K562 (cell line): ENCODE results near the gene KLHL6. TPM values are rescaled to one million over a fixed set of nuclear protein-coding genes. Genes with fewer than 3 reads are reported as not detected.

ENCODE experiments used
- ATAC-seq: fragments of 200-7000 bp; cut with Tn5 transposase; 3 replicates; pipeline ENCODE4 v1.9.1; 2020; ENCODE audit warnings: moderate library complexity
- BruUV-seq: library from RNA; stranded (reverse); fragments of 400-500 nt; replicated peaks from 2 replicates; lab custom pipeline; 2021; lab: Mats Ljungman, UMichigan
- CTCF ChIA-PET: fragments of 300-600 bp; formaldehyde crosslinking; extraction: SDS; loops from one replicate; lab custom pipeline; 2021; ENCODE audit warnings: low intra/inter-chr PET ratio; lab: Yijun Ruan, JAX
- POLR2A ChIA-PET: fragments of 300-600, 350-650 bp; sonication (Branson Sonifier 250); formaldehyde crosslinking; extraction: SDS; loops from one replicate; lab custom pipeline; 2021; ENCODE audit warnings: antibody characterized with exemption, inconsistent platforms; lab: Yijun Ruan, JAX
- DNase-seq, 4 experiments: peaks; one replicate each; pipeline versions ENCODE4 v3.0.0 to v3.0.0-alpha.2; 2011 to 2018; ENCODE audit warnings: low spot score in 3 of 4, mixed read lengths in 3 of 4; ENCODE audit errors: extremely low read depth in 1 of 4
- FAIRE-seq: peaks from 2 replicates; lab custom pipeline; 2011; peaks lifted over from hg19 to GRCh38; lab: Jason Lieb, UNC
- H2AFZ ChIP-seq: 2 replicates; pipeline ENCODE4 v1.6.0; 2011; ENCODE audit warnings: low read depth, low read length, control low read depth, inconsistent platforms
- H3K27ac ChIP-seq: fragments of 200-600 bp; 3 replicates; pipeline ENCODE4 v1.8.0; 2011; ENCODE audit warnings: low read depth, mild to moderate bottlenecking, control low read depth, inconsistent platforms, low read length, moderate library complexity, mixed read lengths; ENCODE audit errors: extremely low read depth
- H3K27me3 ChIP-seq, 2 experiments: fragments of 300-600 bp in 1 of 2; 2 replicates in 1 of 2; 3 replicates in 1 of 2; pipeline versions ENCODE4 v1.6.0 to v1.8.0; 2011; ENCODE audit warnings: inconsistent platforms in 2 of 2, low read length in 2 of 2, mild to moderate bottlenecking in 1 of 2, mixed read lengths in 1 of 2, moderate library complexity in 1 of 2; ENCODE audit not compliant: control insufficient read depth in 2 of 2, insufficient read depth in 2 of 2
- H3K36me3 ChIP-seq: fragments of 300-600 bp; 3 replicates; pipeline ENCODE4 v1.8.0; 2011; ENCODE audit warnings: mild to moderate bottlenecking, low read length, inconsistent platforms; ENCODE audit not compliant: control insufficient read depth, insufficient read depth
- H3K4me1 ChIP-seq, 2 experiments: fragments of 200-600 bp in 1 of 2; replicated peaks in 1 of 2; 2 replicates in 1 of 2; 3 replicates in 1 of 2; pipeline versions ENCODE4 v1.5.1 to v1.8.0; 2011; ENCODE audit warnings: inconsistent platforms in 2 of 2, low read length in 2 of 2, mild to moderate bottlenecking in 1 of 2, mixed read lengths in 1 of 2, moderate library complexity in 1 of 2; ENCODE audit not compliant: control insufficient read depth in 2 of 2, insufficient read depth in 2 of 2
- H3K4me2 ChIP-seq: 2 replicates; pipeline ENCODE4 v1.6.1; 2011; ENCODE audit warnings: low read length, control low read depth, inconsistent platforms, mixed read lengths; ENCODE audit not compliant: insufficient read depth
- H3K4me3 ChIP-seq: fragments of 200-600 bp; sonication (generic), shearing (Covaris generic); 2 replicates; pipeline ENCODE4 v1.5.1; 2016; ENCODE audit warnings: control low read depth, inconsistent platforms
- H3K79me2 ChIP-seq: fragments of 200-600 bp; 3 replicates; pipeline ENCODE4 v1.8.0; 2011; ENCODE audit warnings: low read length, inconsistent platforms; ENCODE audit not compliant: control insufficient read depth, insufficient read depth
- H3K9ac ChIP-seq, 2 experiments: 2 replicates each; pipeline versions ENCODE4 v1.6.0 to v1.6.1; 2011; ENCODE audit warnings: low read depth in 2 of 2, low read length in 2 of 2, control low read depth in 1 of 2, inconsistent platforms in 1 of 2, mild to moderate bottlenecking in 1 of 2, mixed read lengths in 1 of 2; ENCODE audit not compliant: insufficient read depth in 1 of 2
- H3K9me1 ChIP-seq: one replicate; pipeline ENCODE4 v1.6.0; 2011; ENCODE audit warnings: inconsistent platforms, mild to moderate bottlenecking, low read length, moderate library complexity; ENCODE audit not compliant: control insufficient read depth, insufficient read depth
- H3K9me3 ChIP-seq: replicated peaks from 2 replicates; pipeline ENCODE4 v1.5.1; 2011; ENCODE audit warnings: low read depth, low read length, inconsistent platforms; ENCODE audit not compliant: control insufficient read depth, insufficient read depth
- H4K20me1 ChIP-seq: replicated peaks from 2 replicates; pipeline ENCODE4 v1.6.1; 2011; ENCODE audit warnings: low read length, inconsistent platforms, mixed read lengths; ENCODE audit not compliant: control insufficient read depth, insufficient read depth
- CBFA2T3 ChIP-seq: fragments of 450-650 bp; IDR thresholded peaks from 2 replicates; pipeline ENCODE4 v1.6.1; 2017
- CTCF ChIP-seq, 3 experiments: IDR thresholded peaks in 2 of 3; conservative IDR thresholded peaks in 1 of 3; 2 replicates each; pipeline ENCODE4 v1.5.1; 2011 to 2012; ENCODE audit warnings: low read length in 3 of 3, mild to moderate bottlenecking in 3 of 3, control low read depth in 2 of 3, improper control_type of control experiment in 1 of 3, inconsistent platforms in 1 of 3, low read depth in 1 of 3, mixed read lengths in 1 of 3, moderate library complexity in 1 of 3; ENCODE audit not compliant: insufficient read depth in 2 of 3
- HMGN3 ChIP-seq: IDR thresholded peaks from 2 replicates; pipeline ENCODE4 v1.6.1; 2011; ENCODE audit warnings: borderline replicate concordance, low read depth, mild to moderate bottlenecking, mixed read lengths, low read length; ENCODE audit not compliant: insufficient read length; ENCODE audit errors: extremely low read depth
- NR2C1 ChIP-seq, 2 experiments: fragments of 450-650 bp; IDR thresholded peaks; 2 replicates each; pipeline ENCODE4 v1.6.1; 2017; ENCODE audit warnings: mild to moderate bottlenecking in 2 of 2, antibody characterized with exemption in 1 of 2, inconsistent platforms in 1 of 2, missing compliant biosample characterization in 1 of 2, missing genetic modification characterization in 1 of 2
- SMARCA5 ChIP-seq: fragments of 450-650 bp; IDR thresholded peaks from 2 replicates; pipeline ENCODE4 v1.6.1; 2016
- THAP12 ChIP-seq: fragments of 250-450 bp; sonication (Bioruptor Pico); IDR thresholded peaks from 2 replicates; pipeline ENCODE4 v1.9.0; 2021; ENCODE audit warnings: mild to moderate bottlenecking, inconsistent platforms
- U2AF1 ChIP-seq: fragments of 200-400 bp; formaldehyde crosslinking; optimal IDR thresholded peaks from 2 replicates; pipeline ENCODE3; 2017; ENCODE audit warnings: mild to moderate bottlenecking, low read depth, low read length, moderate library complexity
- ZFP36 ChIP-seq: fragments of 150-350 bp; IDR thresholded peaks from 2 replicates; pipeline ENCODE4 v1.6.1; 2018; ENCODE audit warnings: low read length, low read depth; ENCODE audit not compliant: partially characterized antibody
- ZNF212 ChIP-seq: fragments of 450-650 bp; formaldehyde crosslinking; IDR thresholded peaks from 2 replicates; pipeline ENCODE4 v1.4.0; 2020; ENCODE audit warnings: mild to moderate bottlenecking
- ZNF217 ChIP-seq: sonication (generic); formaldehyde crosslinking; IDR thresholded peaks from 2 replicates; pipeline ENCODE4 v1.8.0; 2022; ENCODE audit warnings: mild to moderate bottlenecking, missing genetic modification reagents
- ZNF239 ChIP-seq: fragments of 250-450 bp; sonication (Bioruptor Pico); IDR thresholded peaks from 2 replicates; pipeline ENCODE4 v1.4.0; 2020; ENCODE audit warnings: mild to moderate bottlenecking
- ZNF75A ChIP-seq: fragments of 450-650 bp; formaldehyde crosslinking; IDR thresholded peaks from 2 replicates; pipeline ENCODE4 v1.4.0; 2020; ENCODE audit warnings: mild to moderate bottlenecking
- WGBS: fragments of 100-300 bp; shearing (Covaris generic); methylation state at CpG from one replicate; pipeline ENCODE4 v1.1.6; 2016; ENCODE audit warnings: low coverage, mixed read lengths; ENCODE audit not compliant: insufficient coverage; ENCODE audit errors: missing lambda C conversion rate; 5-methylcytosine and 5-hydroxymethylcytosine counted together
- in situ Hi-C: fragments of 300-500 bp; cut with MboI; formaldehyde crosslinking; loops from 4 replicates; pipeline ENCODE4 v1.15.0; 2018; ENCODE audit warnings: inconsistent platforms, mixed read lengths
- intact Hi-C: fragments of 100-400 bp; cut with micrococcal nuclease; formaldehyde crosslinking; loops from 2 replicates; pipeline ENCODE4 v1.14.2; 2022
- polyA plus RNA-seq, 8 experiments: library from polyadenylated mRNA; depleted of rRNA in 4 of 8; stranded (reverse) in 5 of 8; unstranded in 3 of 8; fragments of >200 nt; fragmentation: Nextera tagmentation in 2 of 8; fragmentation: Illumina TruSeq in 1 of 8; extraction: Ambion mirVana in 2 of 8; extraction: Trizol in 1 of 8; gene quantifications; 2 replicates each; pipeline versions ENCODE4 v1.2.1 to v1.2.3, GENCODE V29; 2011 to 2014; ENCODE audit warnings: inconsistent platforms in 1 of 8, missing spikeins in 1 of 8
- total RNA-seq, 7 experiments: library from RNA; depleted of rRNA in 6 of 7; stranded (reverse); fragments of >200 nt in 6 of 7; fragmentation: Illumina TruSeq in 2 of 7; extraction: Trizol in 2 of 7; gene quantifications; 2 replicates each; pipeline versions ENCODE4 v1.2.1 to v1.2.3, GENCODE V29; 2011 to 2021; ENCODE audit warnings: low replicate concordance in 1 of 7
- TF ChIP-seq, protein P1 (sequence below): fragments of 450-650 bp; IDR thresholded peaks from 2 replicates; pipeline ENCODE4 v1.6.1; 2018; ENCODE audit not compliant: partially characterized antibody

KLHL6 gene
- total and polyA plus RNA-seq, 9 of the 15 experiments (the other 6 are each of a cell fraction or from before 2014, with no cell fraction given), result 0.18 to 2.1 (median 1.4) TPM

GRCh38 chr3:183514021-183514420 lies 41.5 kb downstream of the KLHL6 start (continued):
- TF ChIP-seq, protein P1, sequence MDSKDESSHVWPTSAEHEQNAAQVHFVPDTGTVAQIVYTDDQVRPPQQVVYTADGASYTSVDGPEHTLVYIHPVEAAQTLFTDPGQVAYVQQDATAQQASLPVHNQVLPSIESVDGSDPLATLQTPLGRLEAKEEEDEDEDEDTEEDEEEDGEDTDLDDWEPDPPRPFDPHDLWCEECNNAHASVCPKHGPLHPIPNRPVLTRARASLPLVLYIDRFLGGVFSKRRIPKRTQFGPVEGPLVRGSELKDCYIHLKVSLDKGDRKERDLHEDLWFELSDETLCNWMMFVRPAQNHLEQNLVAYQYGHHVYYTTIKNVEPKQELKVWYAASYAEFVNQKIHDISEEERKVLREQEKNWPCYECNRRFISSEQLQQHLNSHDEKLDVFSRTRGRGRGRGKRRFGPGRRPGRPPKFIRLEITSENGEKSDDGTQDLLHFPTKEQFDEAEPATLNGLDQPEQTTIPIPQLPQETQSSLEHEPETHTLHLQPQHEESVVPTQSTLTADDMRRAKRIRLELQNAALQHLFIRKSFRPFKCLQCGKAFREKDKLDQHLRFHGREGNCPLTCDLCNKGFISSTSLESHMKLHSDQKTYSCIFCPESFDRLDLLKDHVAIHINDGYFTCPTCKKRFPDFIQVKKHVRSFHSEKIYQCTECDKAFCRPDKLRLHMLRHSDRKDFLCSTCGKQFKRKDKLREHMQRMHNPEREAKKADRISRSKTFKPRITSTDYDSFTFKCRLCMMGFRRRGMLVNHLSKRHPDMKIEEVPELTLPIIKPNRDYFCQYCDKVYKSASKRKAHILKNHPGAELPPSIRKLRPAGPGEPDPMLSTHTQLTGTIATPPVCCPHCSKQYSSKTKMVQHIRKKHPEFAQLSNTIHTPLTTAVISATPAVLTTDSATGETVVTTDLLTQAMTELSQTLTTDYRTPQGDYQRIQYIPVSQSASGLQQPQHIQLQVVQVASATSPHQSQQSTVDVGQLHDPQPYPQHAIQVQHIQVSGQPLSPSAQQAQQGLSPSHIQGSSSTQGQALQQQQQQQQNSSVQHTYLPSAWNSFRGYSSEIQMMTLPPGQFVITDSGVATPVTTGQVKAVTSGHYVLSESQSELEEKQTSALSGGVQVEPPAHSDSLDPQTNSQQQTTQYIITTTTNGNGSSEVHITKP, result no peak
- peak; percentile 48 for TF ChIP-seq ZFP36

GRCh38 chr3:183513046-183513706 lies 42.3 kb downstream of the KLHL6 start:
- POLR2A ChIA-PET, result no interaction called here
- CTCF ChIA-PET, result no interaction called here
- H3K9me3 ChIP-seq, result no peaks in the 10 kb centered on the region
- no TSS peak for BruUV-seq
- no peak overlapping the region for H3K27ac ChIP-seq
- no peak overlapping the region for H3K4me2 ChIP-seq
- peaks cover 2% of the 10 kb centered on the region for H3K9me1 ChIP-seq
- no peaks in the 10 kb centered on the region for H3K36me3 ChIP-seq
- no peak for FAIRE-seq
- no peaks in the 10 kb centered on the region; a peak in 1 of 5 replicates for H3K27me3 ChIP-seq
- H2AFZ ChIP-seq, result no peak overlapping the region
- H3K4me1 ChIP-seq, result peaks cover 8 to 22% of the 10 kb centered on the region in 2 experiments; a peak in 4 of 5 replicates
- H3K4me3 ChIP-seq, result no peak overlapping the region
- no peak overlapping the region for H3K9ac ChIP-seq
- no peak for DNase-seq
- ATAC-seq, result no peak
- no peaks in the 10 kb centered on the region for H4K20me1 ChIP-seq
- intact Hi-C loops (no loop called here), in situ Hi-C loops (no loop called here)
- 48% methylated on average over 6 of the region's 6 CpGs for WGBS
- no peaks in the 10 kb centered on the region for H3K79me2 ChIP-seq
- TF ChIP-seq ZNF217 (CRISPR knock-in tag) (no peak), NR2C1 (IDR thresholded peaks at IDR 0.05) (peak; percentile 60; the same call in 1 of the 2 replicates), NR2C1 (tag; IDR thresholded peaks at IDR 0.05) (peak; percentile 61), HMGN3 (no peak), ZNF75A (CRISPR knock-in tag) (no peak), CBFA2T3 (no peak), SMARCA5 (no peak), ZNF212 (no peak), THAP12 (CRISPR knock-in tag) (no peak), U2AF1 (no peak), ZNF239 (no peak), CTCF (IDR thresholded peaks at IDR 0.05 in 2 of 3, conservative IDR thresholded peaks at IDR 0.05 in 1 of 3; ENCODE audit: insufficient read depth in 2 of 3, low read depth in 1 of 3, low read length in 3 of 3) (no peak)
